22Rv1 (cell line): Measurements from ENCODE around the gene ZNHIT3.

Experiments
- ZFX ChIP-seq: fragments of 450-650 bp; IDR thresholded peaks from 2 replicates; pipeline ENCODE4 v1.6.1; 2017; ENCODE audit warnings: antibody characterized with exemption, borderline replicate concordance
- TF ChIP-seq, protein P1 (sequence below): fragments of 450-650 bp; IDR thresholded peaks from 2 replicates; pipeline ENCODE4 v1.5.1; 2017; ENCODE audit warnings: mild to moderate bottlenecking

DNA sequence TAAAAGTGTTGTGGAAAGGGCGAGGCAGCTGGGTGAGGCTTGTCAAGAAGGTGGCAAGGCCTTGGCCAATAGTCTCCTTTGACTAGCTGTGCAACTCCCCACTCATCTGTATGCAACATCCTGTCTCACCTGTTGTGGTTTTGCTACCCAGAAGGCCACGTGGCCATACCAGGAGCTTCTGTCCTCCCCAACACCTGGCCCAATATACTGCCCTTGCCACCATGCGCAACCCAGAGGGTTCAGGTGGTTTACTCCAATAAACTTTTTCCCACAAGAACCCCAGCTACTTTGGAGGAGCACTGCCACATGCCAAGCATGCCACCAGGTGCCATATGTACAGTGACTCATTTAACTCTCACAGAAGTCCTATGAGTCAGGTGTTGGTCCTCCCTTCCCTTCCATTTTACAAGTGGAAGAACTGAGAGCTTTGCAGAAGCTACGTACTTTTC, 38.0 kb downstream of the ZNHIT3 start:
- TF ChIP-seq, protein P1, sequence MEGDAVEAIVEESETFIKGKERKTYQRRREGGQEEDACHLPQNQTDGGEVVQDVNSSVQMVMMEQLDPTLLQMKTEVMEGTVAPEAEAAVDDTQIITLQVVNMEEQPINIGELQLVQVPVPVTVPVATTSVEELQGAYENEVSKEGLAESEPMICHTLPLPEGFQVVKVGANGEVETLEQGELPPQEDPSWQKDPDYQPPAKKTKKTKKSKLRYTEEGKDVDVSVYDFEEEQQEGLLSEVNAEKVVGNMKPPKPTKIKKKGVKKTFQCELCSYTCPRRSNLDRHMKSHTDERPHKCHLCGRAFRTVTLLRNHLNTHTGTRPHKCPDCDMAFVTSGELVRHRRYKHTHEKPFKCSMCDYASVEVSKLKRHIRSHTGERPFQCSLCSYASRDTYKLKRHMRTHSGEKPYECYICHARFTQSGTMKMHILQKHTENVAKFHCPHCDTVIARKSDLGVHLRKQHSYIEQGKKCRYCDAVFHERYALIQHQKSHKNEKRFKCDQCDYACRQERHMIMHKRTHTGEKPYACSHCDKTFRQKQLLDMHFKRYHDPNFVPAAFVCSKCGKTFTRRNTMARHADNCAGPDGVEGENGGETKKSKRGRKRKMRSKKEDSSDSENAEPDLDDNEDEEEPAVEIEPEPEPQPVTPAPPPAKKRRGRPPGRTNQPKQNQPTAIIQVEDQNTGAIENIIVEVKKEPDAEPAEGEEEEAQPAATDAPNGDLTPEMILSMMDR, result no peak
- no peak for TF ChIP-seq ZFX
